GM19463 (cell line): ENCODE results near the gene IGSF9B.

ENCODE experiments used
- ATAC-seq: cut with Tn5 transposase; IDR thresholded peaks from one replicate; pipeline ENCODE4 v1.9.1; 2021; ENCODE audit warnings: mild to moderate bottlenecking, moderate library complexity; ENCODE audit not compliant: unreplicated experiment

IGSF9B gene

GRCh38 chr11:133902506-133902905 is 54.3 kb downstream of the IGSF9B start:
- no peak for ATAC-seq

- ATAC-seq: no peak
Observed at GRCh38 chr11:133901999-133902398, 54.8 kb downstream of the IGSF9B start.

- ATAC-seq: no peak
Observed at GRCh38 chr11:133901316-133901715, 55.5 kb downstream of the IGSF9B start.

GRCh38 chr11:133900176-133901105 is 56.3 kb downstream of the IGSF9B start:
- no peak for ATAC-seq

GRCh38 chr11:133898770-133899115 is 58.0 kb downstream of the IGSF9B start:
- no peak for ATAC-seq

GRCh38 chr11:133898031-133898769 is 58.6 kb downstream of the IGSF9B start:
- no peak for ATAC-seq

- ATAC-seq: no peak
Observed at GRCh38 chr11:133897331-133897650, 59.5 kb downstream of the IGSF9B start.

GRCh38 chr11:133896642-133897330 is 60.0 kb downstream of the IGSF9B start:
- ATAC-seq: no peak

- peak; percentile 46 for ATAC-seq
Observed at GRCh38 chr11:133896028-133896427, 60.7 kb downstream of the IGSF9B start.

GRCh38 chr11:133895551-133895950 is 61.2 kb downstream of the IGSF9B start:
- ATAC-seq: peak; percentile 9

- peak; percentile 55 for ATAC-seq
Observed at GRCh38 chr11:133895061-133895479, 61.7 kb downstream of the IGSF9B start.

GRCh38 chr11:133893381-133893780 is 63.4 kb downstream of the IGSF9B start:
- no peak for ATAC-seq

GRCh38 chr11:133892584-133893380 is 64.0 kb downstream of the IGSF9B start:
- no peak for ATAC-seq

GRCh38 chr11:133892126-133892525 is 64.6 kb downstream of the IGSF9B start:
- ATAC-seq: no peak

GRCh38 chr11:133889893-133890292 is 66.9 kb downstream of the IGSF9B start:
- ATAC-seq: no peak

- ATAC-seq: no peak
Observed at GRCh38 chr11:133889188-133889587, 67.6 kb downstream of the IGSF9B start.

- ATAC-seq: no peak
Observed at GRCh38 chr11:133887692-133888332, 69.0 kb downstream of the IGSF9B start.

GRCh38 chr11:133886029-133886428 is 70.7 kb downstream of the IGSF9B start:
- no peak for ATAC-seq

- ATAC-seq: no peak
Observed at GRCh38 chr11:133872160-133872559, 84.6 kb downstream of the IGSF9B start.

GRCh38 chr11:133867456-133867855 is 89.3 kb downstream of the IGSF9B start:
- ATAC-seq: no peak
